Right cardiac atrium (tissue), 5 donors: ENCODE results near the gene ARPC2. TPM values are rescaled to one million over a fixed set of nuclear protein-coding genes. Genes with fewer than 3 reads are reported as not detected.
"Not testable (repeated sequence)": the region's sequence is repeated elsewhere in the genome, so short reads cannot be mapped to it uniquely, and the experiment has no call there.

Experiments used
- ATAC-seq, 2 donors: fragments of 200-7000 bp; cut with Tn5 transposase; one replicate each; pipeline versions ENCODE4 v1.8.0 to v1.9.1; 2020; ENCODE audit warnings: moderate library complexity in 2 of 2, mild to moderate bottlenecking in 1 of 2
- DNase-seq, 3 donors: peaks; one replicate each; pipeline ENCODE4 v3.0.0-alpha.2; 2020
- H3K27ac ChIP-seq: one replicate; pipeline ENCODE4 v1.5.1; 2013; ENCODE audit warnings: mild to moderate bottlenecking, low read length, control low read depth, moderate library complexity
- H3K27me3 ChIP-seq: one replicate; pipeline ENCODE4 v1.6.1; 2013; ENCODE audit not compliant: control insufficient read depth, insufficient read depth
- H3K4me1 ChIP-seq: one replicate; pipeline ENCODE4 v1.6.1; 2013; ENCODE audit warnings: low read length; ENCODE audit not compliant: control insufficient read depth, insufficient read depth
- H3K4me3 ChIP-seq: one replicate; pipeline ENCODE4 v1.5.1; 2013; ENCODE audit warnings: low read length, control low read depth
- H3K9me3 ChIP-seq: one replicate; pipeline ENCODE4 v1.6.1; 2013; ENCODE audit warnings: low read length; ENCODE audit not compliant: control insufficient read depth
- WGBS: extraction: QIAGEN DNeasy Blood & Tissue Kit; methylation state at CpG from one replicate; pipeline ENCODE4 v1.1.7; 2013; 5-methylcytosine and 5-hydroxymethylcytosine counted together
- intact Hi-C, 4 donors: fragments of 100-400 bp; cut with DNase I; formaldehyde crosslinking; loops; one replicate each; pipeline versions ENCODE4 v1.11.0 to v1.14.0; 2022 to 2023
- polyA plus RNA-seq: library from polyadenylated mRNA; stranded (reverse); fragments of 200-250 nt; gene quantifications from one replicate; pipeline ENCODE4 v1.2.3, GENCODE V29; 2013
- total RNA-seq, 4 donors: library from RNA; stranded (reverse); fragmentation: NEBNext Ultra II Directional; extraction: Animal tissue kit (Norgen Biotek cat#: 25700); gene quantifications; one replicate each; pipeline ENCODE4 v1.2.1, GENCODE V29; 2021
- donor health status: healthy with polysubstance abuse.
- donor health status: DM: no; HTN: yes; CAD: no.
- donor health status: DM: no; HTN: no; CAD: no.
- donor health status: DM: no; HTN: yes; CAD: no; lungs with severe emphysema.
- donor health status: DM: yes; HTN: yes; CAD: no.

Gene ARPC2
- total and polyA plus RNA-seq, 5 donors, result 110 to 161 (median 132) TPM

- 54% methylated on average over 5 of the region's 5 CpGs for WGBS
- Histone ChIP-seq H3K27ac (no peak overlapping the region), H3K4me1 (peaks cover 6% of the 10 kb centered on the region), H3K4me3 (no peak overlapping the region), H3K9me3 (no peaks in the 10 kb centered on the region), H3K27me3 (no peaks in the 10 kb centered on the region)
- intact Hi-C loops, result no loop called here
- ATAC-seq, result no peak
- DNase-seq, result peak in 1 of 3 donors; percentile 49
These were observed 55.0 kb downstream of the ARPC2 start for GRCh38 chr2:218271865-218272530.

- intact Hi-C loops, result no loop called here
- ATAC-seq (peak; percentile 60 to 70), DNase-seq (peak; percentile 89 to 93 (median 92))
- H3K27me3 ChIP-seq, result no peaks in the 10 kb centered on the region
- peaks cover 6% of the 10 kb centered on the region for H3K4me1 ChIP-seq
- WGBS, result 16% methylated on average over 18 of the region's 18 CpGs
- H3K27ac ChIP-seq, result no peak overlapping the region
- H3K9me3 ChIP-seq, result no peaks in the 10 kb centered on the region
- no peak overlapping the region for H3K4me3 ChIP-seq
These were observed 55.7 kb downstream of the ARPC2 start for GRCh38 chr2:218272531-218273212.

- intact Hi-C loops, H3K9me3 ChIP-seq, H3K27ac ChIP-seq, H3K27me3 ChIP-seq, H3K4me1 ChIP-seq, ATAC-seq, H3K4me3 ChIP-seq, DNase-seq: not testable (repeated sequence)
- WGBS, result 85% methylated on average over 8 of the region's 8 CpGs
These were observed 56.4 kb downstream of the ARPC2 start for GRCh38 chr2:218273214-218273907.

- H3K4me3 ChIP-seq, result no peak overlapping the region
- H3K27ac ChIP-seq, result no peak overlapping the region
- DNase-seq (no peak), ATAC-seq (no peak)
- no peaks in the 10 kb centered on the region for H3K9me3 ChIP-seq
- peaks cover 6% of the 10 kb centered on the region for H3K4me1 ChIP-seq
- intact Hi-C loops, result no loop called here
- no peaks in the 10 kb centered on the region for H3K27me3 ChIP-seq
- 80% methylated on average over 2 of the region's 2 CpGs for WGBS
These were observed 56.9 kb downstream of the ARPC2 start for GRCh38 chr2:218273908-218274249.

- WGBS, result 60% methylated on average over 4 of the region's 4 CpGs
- intact Hi-C loops, result no loop called here
- peaks cover 3% of the 10 kb centered on the region for H3K4me1 ChIP-seq
These were observed 57.6 kb downstream of the ARPC2 start for GRCh38 chr2:218274586-218274985.

GRCh38 chr2:218275371-218276072 lies 58.5 kb downstream of the ARPC2 start:
- Histone ChIP-seq H3K4me3 (no peak overlapping the region), H3K9me3 (no peaks in the 10 kb centered on the region), H3K27me3 (no peaks in the 10 kb centered on the region), H3K4me1 (peaks cover 3% of the 10 kb centered on the region), H3K27ac (no peak overlapping the region)
- intact Hi-C loops, result no loop called here
- ATAC-seq, result no peak
- 76% methylated on average over 9 of the region's 9 CpGs for WGBS
- DNase-seq, result peak in 1 of 3 donors; percentile 36

More at GRCh38 chr2:218274586-218274985, 57.6 kb downstream of the ARPC2 start:
- Histone ChIP-seq H3K9me3 (no peaks in the 10 kb centered on the region), H3K27ac (no peak overlapping the region), H3K4me3 (no peak overlapping the region), H3K27me3 (no peaks in the 10 kb centered on the region)
- DNase-seq, result no peak
- ATAC-seq, result no peak

GRCh38 chr2:218276986-218277755 lies 60.2 kb downstream of the ARPC2 start:
- Histone ChIP-seq H3K4me1 (peaks cover 3% of the 10 kb centered on the region), H3K9me3 (no peaks in the 10 kb centered on the region), H3K27me3 (no peaks in the 10 kb centered on the region), H3K4me3 (no peak overlapping the region), H3K27ac (no peak overlapping the region)
- ATAC-seq (no peak), DNase-seq (no peak)
- intact Hi-C loops, result no loop called here
- WGBS, result 75% methylated on average over 12 of the region's 12 CpGs

GRCh38 chr2:218277921-218278320 lies 60.9 kb downstream of the ARPC2 start:
- ATAC-seq (no peak), DNase-seq (no peak)
- Histone ChIP-seq H3K27me3 (no peaks in the 10 kb centered on the region), H3K9me3 (no peaks in the 10 kb centered on the region), H3K4me3 (no peak overlapping the region), H3K27ac (no peak overlapping the region), H3K4me1 (peaks cover 9% of the 10 kb centered on the region)
- intact Hi-C loops, result no loop called here
- 85% methylated on average over 7 of the region's 7 CpGs for WGBS

GRCh38 chr2:218278531-218279360 lies 61.8 kb downstream of the ARPC2 start:
- ATAC-seq, result no peak
- no peak overlapping the region for H3K27ac ChIP-seq
- no peaks in the 10 kb centered on the region for H3K27me3 ChIP-seq
- H3K4me1 ChIP-seq, result peaks cover 10% of the 10 kb centered on the region
- 78% methylated on average over 16 of the region's 16 CpGs for WGBS
- no peaks in the 10 kb centered on the region for H3K9me3 ChIP-seq
- H3K4me3 ChIP-seq, result no peak overlapping the region
- intact Hi-C loops, result no loop called here
- peak in 1 of 3 donors; percentile 53 for DNase-seq
